SKM-1 treated with dmso at 0.1 percent for 144 hours (cell line): ENCODE results near the gene LYVE1.
"Not testable (repeated sequence)": the region's sequence is repeated elsewhere in the genome, so short reads cannot be mapped to it uniquely, and the experiment has no call there.

ENCODE experiments used
- DNase-seq: peaks from one replicate; lab custom pipeline; 2025; ENCODE audit not compliant: unreplicated experiment; lab: John Stamatoyannopoulos, UW

Gene LYVE1

GRCh38 chr11:10568486-10568941, at the start of gene LYVE1:
Gene LYVE1 (minus strand): TSS chr11:10568665. CDS start chr11:10568532, 133 bp downstream.
- no peak for DNase-seq

GRCh38 chr11:10617551-10617950, 49.1 kb upstream of the LYVE1 start:
- DNase-seq, result no peak

GRCh38 chr11:10611979-10612862, 43.8 kb upstream of the LYVE1 start:
- DNase-seq, result peak; percentile 90

- DNase-seq, result no peak
Measured at GRCh38 chr11:10609636-10610035, 41.2 kb upstream of the LYVE1 start.

GRCh38 chr11:10608584-10608983, 40.1 kb upstream of the LYVE1 start:
- peak; percentile 49 for DNase-seq

- DNase-seq, result no peak
Measured at GRCh38 chr11:10607462-10608132, 39.1 kb upstream of the LYVE1 start.

- DNase-seq, result peak; percentile 94
Measured at GRCh38 chr11:10606536-10607208, 38.2 kb upstream of the LYVE1 start.

- DNase-seq, result peak; percentile 75
Measured at GRCh38 chr11:10605941-10606381, 37.5 kb upstream of the LYVE1 start.

GRCh38 chr11:10604798-10605197, 36.3 kb upstream of the LYVE1 start:
- no peak for DNase-seq

GRCh38 chr11:10604340-10604748, 35.9 kb upstream of the LYVE1 start:
- DNase-seq, result peak; percentile 23

- no peak for DNase-seq
Measured at GRCh38 chr11:10603721-10604297, 35.3 kb upstream of the LYVE1 start.

- no peak for DNase-seq
Measured at GRCh38 chr11:10602945-10603344, 34.5 kb upstream of the LYVE1 start.

- no peak for DNase-seq
Measured at GRCh38 chr11:10602366-10602765, 33.9 kb upstream of the LYVE1 start.

GRCh38 chr11:10601837-10602236, 33.4 kb upstream of the LYVE1 start:
- no peak for DNase-seq

- no peak for DNase-seq
Measured at GRCh38 chr11:10600570-10601248, 32.2 kb upstream of the LYVE1 start.

GRCh38 chr11:10599388-10600175, 31.1 kb upstream of the LYVE1 start:
- DNase-seq, result no peak

GRCh38 chr11:10598816-10599215, 30.4 kb upstream of the LYVE1 start:
- DNase-seq, result no peak

- peak; percentile 28 for DNase-seq
Measured at GRCh38 chr11:10597877-10598351, 29.4 kb upstream of the LYVE1 start.

- not testable (repeated sequence) for DNase-seq
Measured at GRCh38 chr11:10595840-10596239, 27.4 kb upstream of the LYVE1 start.

GRCh38 chr11:10594407-10594806, 25.9 kb upstream of the LYVE1 start:
- DNase-seq, result no peak
